T-helper 1 cell (primary cell): ENCODE measurements around the gene SH3BP1.
A peak's percentile ranks its signal among the peaks of the same experiment; 100 is the strongest.

Experiments used
- DNase-seq, 5 donors: peaks; one replicate each; pipeline ENCODE4 v3.0.0-alpha.2; 2012 to 2020

The SH3BP1 gene

DNA sequence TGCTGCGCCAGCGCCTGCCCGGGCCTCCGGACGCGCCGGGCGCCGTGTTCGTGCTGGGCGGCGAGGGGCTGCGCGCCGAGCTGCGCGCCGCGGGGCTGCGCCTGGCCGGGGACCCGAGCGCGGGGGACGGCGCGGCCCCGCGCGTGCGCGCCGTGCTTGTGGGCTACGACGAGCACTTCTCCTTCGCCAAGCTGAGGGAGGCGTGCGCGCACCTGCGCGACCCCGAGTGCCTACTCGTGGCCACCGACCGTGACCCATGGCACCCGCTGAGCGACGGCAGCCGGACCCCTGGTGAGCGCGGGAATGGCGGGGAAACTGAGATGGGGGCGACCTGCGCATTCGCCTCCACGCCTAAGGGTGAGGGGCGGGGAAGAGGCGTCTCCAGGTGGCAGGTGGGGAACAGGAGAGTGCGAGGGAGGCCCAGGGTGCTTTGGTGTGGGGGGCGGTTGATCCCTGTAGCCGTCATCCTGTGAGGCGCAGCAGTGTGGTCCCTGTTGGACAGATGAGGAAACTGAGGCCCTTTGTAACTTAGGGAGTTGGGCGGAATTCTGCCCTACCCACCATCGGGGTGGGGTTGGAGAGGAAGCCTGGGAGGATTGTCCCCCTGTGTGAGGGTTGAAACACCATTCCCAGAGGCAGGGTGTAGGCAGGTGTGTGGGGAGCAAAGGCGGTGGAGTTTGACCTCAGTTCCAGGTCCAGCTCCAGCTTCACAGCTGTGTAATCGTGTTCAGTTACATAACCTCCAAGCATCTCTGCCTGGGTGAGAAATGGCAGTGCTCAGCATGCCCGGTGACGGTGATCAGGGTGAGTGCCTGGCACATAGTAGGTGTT, 19.8 kb downstream of the SH3BP1 start:
- DNase-seq = peak in 1 of 5 donors; percentile 20

DNA sequence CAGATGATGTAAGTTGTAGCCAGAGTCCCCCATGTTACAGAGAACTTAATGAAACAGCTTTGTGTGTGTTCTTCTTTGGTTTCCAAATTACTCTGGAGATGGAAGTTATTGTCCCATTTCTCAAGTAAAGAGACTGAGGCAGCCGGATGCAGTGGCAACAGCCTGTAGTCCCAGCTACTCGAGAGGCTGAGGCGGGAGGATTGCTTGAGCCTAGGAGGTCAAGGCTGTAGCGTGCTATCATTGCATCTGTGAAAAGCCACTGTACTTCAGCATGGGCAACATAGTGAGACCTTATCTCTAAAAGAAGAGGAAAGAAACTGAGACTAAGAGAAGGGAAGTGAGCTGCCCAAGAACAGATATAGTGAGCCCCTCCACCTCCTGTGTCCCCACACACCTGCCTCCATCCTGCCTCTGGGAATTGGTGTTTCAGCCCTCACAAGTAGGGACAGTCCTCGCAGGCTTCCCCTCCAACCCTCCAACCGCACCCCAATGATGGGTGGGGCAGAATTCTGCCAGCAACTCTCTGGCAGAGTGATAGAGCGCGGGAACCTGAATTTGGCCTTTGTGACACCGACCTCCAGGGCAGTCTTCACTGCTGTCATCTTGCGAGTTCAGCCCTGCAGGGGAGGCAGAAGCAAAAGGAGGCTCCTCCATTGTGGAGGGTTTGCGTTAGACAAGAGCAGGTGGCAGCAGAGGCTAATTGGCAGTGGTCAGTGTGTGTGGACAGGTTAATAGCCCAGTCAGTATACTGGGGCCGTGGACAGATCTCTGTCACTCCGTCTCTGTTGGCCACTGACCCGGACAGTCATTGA, 20.6 kb downstream of the SH3BP1 start:
- no peak for DNase-seq

DNA sequence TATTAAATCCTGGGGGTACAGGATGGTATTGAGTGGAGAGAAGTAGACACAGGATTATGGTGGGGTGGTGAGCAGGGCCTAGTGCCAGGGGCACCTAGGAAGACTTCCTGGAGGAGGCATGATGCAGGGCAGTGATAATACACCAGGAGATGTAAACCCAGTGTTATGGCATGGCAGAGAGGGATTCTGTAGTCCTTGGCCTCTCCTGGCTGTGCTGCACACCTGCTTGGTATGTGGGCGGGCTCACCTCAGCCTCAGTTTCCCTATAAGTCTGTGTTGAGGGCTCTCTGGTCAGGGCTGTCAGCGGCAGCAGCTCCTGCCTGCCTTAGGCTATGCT, 21.2 kb downstream of the SH3BP1 start:
- no peak for DNase-seq

DNA sequence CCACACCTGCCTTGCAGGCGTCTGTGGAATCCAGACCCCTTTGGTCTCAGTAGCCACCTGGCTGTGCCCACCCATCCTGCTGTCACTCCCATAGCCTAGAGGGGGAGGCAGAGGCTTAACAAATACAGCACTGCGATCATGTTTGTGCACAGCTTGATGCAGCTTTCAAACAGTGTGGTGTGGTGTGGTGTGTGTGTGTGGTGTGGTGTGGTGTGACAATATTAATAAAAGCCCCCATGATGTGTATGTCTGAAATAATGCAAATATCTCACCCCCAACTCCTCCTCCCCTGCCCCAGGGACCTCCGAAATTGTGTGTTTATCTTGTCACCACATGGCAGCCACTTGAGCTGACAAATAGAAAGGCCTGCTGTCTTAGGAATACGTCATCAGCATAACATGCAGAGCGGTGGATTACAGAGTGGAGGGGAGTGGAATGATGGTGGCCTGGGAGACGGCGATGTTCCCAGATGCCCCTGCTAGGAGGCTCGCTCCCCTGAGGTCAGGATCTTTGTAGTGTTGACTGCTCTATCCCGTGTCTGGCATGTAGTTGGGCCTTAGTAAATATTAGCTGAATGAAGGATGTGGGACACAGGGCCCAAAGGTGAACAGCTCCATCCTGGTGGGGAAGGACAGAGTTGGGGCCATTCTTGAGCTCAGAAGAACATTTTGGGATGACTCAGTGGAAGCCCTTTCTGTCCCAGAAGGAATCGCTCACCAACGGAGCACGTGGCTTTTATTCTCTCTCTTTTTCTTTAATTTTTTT, 21.9 kb downstream of the SH3BP1 start:
- DNase-seq = peak in 1 of 5 donors; percentile 21

DNA sequence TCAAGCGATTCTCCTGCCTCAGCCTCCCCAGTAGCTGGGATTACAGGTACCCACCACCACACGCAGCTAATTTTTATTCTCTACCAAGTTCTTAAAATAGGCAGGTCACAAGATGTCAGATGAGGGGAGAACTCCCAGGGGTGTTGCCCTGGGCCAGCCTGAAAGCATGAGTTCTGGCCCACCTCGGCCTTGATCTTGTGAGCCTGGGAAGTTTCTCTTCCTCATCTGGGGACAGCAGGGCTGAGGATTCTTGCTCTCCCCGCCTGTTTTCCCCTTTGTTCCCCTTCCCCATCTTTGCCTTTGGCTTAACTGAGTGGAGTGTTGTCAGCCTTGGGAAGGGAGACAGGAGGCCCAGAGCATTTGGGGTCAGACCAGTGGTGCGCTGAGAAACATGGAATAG, 22.6 kb downstream of the SH3BP1 start:
- DNase-seq = no peak

DNA sequence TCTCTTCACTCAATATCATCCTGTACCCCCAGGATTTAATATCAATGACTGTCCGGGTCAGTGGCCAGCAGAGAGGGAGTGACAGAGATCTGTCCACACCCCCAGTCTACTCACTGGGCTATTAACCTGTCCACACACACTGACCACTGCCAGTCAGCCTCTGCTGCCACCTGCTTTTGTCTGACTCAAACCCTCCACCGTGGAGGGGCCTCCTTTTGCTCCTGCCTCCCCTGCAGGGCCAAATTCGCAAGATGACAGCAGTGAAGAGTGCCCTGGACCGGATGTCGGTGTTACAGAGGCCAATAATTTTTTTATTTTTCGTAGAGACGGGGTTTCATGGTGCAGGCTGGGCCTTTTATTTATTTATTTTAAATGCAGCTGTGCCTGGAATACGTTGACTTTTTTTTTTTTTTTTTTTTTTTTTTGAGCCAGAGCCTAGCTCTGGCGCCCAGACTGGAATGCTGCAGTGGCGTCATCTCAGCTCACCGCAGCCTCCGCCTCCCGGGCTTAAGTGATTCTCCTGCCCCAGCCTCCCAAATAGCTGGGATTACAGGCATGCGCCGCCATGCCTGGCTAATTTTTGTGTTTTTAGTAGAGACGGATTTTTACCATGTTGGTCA, 24.2 kb downstream of the SH3BP1 start:
- no peak for DNase-seq

DNA sequence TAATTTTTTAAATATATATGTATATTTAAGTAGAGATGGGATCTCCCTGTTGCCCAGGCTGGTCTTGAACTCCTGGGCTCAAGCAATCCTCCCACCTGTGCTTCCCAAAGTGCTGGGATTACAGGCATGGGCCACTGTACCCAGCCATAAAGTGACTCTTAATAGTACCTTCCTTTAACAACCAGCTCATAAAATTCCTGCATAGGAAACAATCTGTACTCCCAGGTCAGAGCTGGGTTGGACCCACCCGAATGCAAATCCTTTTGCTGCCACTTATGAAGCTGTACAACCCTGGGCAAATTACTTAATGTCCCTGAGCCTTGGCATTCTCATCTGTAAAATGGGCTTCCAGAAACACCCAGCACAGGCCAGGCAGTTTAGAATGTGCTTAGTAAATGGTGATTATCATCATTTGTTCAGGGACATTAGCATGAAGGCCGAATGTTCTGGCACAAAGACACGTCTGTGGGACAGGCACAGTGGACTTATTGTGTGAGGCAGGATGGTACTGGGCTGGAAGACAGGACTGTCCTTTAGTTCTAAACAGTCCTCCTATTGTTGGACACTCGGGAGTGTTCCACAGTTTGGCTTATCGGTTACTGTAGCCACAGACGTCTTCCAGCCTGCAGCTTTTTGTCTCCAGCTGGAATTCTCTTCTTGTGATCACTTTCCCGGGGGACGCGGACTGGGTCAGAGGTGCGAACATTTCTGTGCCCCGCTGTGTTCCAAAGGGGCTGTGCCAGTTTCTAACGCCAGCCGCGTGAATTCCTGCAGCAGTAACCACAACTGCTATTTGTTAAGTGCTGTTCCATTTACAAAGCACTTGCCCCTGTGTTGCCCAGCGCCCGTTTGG, 25.0 kb downstream of the SH3BP1 start:
- DNase-seq = no peak

DNA sequence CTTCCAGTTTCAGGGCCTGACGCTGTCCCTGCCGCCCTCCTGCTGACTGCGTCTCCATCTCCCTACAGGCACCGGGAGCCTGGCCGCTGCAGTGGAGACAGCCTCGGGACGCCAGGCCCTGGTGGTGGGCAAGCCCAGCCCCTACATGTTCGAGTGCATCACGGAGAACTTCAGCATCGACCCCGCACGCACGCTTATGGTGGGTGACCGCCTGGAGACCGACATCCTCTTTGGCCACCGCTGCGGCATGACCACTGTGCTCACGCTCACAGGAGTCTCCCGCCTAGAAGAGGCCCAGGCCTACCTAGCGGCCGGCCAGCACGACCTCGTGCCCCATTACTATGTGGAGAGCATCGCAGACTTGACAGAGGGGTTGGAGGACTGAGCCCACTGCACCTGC, 26.0 kb downstream of the SH3BP1 start:
- no peak for DNase-seq

DNA sequence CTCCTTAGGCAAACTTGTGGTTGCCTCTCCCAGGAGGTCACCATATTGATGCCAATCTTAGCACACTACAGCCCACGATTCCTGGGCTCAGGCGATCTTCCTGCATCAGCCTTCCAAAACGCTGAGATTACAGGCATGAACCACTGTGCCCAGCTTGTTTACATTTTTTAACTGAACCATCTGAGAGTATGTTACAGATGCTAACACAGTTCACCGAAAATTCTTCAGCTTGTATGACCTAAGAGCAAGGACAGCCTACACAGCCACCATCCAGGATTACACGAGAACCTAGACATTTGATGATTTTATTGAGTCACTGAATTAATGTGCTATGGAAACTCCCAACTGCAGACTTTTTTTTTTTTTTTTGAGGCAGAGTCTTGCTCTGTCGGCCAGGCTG, 30.1 kb downstream of the SH3BP1 start:
- no peak for DNase-seq

DNA sequence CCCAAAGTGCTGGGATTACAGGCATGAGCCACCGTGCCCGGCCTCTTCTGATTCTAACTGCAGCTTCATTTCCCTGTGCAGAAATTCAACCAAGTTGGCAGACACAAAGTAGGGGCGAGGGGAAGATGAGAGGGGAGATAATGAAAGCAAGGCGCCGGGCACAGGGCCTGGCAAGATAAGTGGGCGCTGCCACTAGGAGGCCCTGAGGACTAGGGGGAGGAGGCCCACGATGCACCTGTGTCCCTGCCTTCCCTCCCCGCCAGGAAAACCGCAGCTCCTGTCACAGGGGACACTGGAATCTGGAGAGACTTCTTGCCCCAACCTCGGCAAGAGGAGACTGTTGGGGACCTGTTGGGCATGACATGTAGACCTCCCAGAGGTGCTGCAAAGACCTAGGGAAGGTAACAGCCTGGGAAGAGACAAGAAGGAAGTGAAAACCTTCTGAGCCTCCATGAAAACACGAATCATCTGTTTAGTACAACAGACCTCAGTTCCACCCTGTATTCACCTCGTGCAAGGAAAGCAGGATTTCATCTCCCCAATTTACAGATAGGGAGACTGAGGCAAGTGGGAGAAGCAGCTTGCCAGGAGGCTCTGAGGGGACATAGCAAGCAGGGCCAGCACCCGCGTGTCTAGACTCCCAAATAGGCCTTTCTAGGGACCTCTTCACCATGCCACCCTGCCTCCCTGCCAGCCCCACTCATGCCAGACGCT, 32.9 kb downstream of the SH3BP1 start:
- DNase-seq = peak in 2 of 5 donors; percentile 33 to 41

DNA sequence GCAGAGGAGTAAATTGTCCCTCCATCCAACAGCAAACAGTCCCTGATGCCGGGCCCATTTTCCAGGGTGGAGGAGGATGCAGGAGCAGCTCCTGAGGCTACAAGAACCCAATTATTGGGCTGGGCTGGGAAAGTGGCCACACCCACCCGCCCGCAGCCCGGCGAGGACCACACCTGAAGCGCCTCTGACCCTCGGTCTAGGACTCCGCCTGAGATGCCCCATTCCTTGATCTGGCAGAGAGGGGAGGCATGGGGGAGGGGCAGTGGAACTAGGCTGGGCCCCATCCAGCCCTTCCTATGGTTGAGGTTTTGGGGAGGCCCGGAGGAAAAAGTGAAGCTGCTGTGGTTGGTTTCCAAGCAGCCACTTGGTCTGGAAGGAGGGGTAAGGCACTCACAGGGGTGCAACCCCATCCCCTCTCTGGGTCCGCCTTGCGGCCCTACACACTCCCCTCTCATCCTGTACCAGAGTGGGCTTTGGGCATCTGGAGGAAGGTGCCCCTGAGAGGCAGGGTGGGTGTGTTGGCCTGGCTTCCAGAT, 33.5 kb downstream of the SH3BP1 start:
- DNase-seq = no peak

DNA sequence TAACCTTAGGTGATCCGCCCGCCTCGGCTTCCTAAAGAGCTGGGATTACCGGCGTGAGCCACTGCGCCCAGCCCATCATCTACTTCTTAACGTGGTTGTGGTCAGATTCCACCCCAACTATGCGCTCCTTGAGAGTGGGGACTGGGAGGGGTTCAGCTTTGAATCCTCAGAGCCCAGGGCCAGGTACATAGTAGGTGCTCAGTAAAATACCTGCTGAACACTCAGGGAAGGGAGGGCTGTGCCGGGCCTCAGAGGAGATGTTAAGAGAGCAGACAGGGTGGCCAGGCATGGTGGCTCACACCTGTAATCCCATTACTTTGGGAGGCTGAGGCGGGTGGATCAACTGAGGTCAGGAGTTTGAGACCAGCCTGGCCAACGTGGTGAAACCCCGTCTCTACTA, 34.8 kb downstream of the SH3BP1 start:
- no peak for DNase-seq

DNA sequence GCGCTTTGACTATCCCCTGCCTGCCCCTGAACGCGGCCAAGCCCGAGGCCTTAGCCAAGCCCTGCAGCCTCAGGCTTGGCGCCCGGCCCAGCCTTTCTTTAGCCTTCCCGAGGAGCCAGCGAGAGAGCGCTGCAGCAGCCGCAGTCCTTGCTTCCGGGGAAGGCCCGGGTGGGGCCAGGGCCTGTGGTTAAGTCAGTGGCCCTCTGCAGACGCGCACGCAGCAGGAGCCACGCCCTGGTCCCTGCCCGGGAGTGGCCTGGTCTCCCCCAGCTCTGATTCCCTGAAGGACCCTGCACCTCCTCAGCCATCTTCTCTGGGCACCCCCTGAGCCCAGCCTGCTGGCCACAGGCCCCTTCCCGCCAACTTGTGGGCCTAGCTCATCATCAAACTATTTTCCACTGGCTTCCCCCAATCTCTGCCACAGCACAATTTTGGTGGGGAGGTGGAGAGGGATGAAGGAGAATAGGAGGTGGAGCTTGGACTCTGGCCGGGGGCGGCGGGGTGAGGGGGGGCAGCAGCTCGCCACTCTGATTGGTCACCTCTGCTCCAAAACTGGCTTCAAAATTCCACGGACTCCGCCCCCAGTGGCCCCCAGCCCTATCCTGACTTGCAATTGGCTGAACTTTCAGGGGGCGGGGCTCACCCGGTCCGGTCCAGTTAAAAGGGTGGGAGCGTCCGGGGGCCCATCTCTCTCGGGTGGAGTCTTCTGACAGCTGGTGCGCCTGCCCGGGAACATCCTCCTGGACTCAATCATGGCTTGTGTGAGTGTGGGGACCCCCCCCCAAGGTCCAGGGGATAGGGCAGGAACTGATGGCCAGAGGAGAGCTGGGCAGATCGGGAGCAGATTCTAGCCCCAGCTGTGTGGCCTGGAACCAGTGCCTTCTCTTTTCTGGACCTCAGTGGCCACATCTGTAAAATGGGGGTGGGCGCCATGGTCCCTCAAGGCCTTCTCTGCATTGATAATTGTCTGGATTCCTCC, 35.8 kb downstream of the SH3BP1 start, which contains the start of gene LGALS1:
Gene LGALS1, plus strand, starts transcription at position 686 of the 979 bp plus-strand sequence. Its CDS starts 67 bp downstream, at position 753.
- DNase-seq = peak; percentile 40 to 88 (median 53)

DNA sequence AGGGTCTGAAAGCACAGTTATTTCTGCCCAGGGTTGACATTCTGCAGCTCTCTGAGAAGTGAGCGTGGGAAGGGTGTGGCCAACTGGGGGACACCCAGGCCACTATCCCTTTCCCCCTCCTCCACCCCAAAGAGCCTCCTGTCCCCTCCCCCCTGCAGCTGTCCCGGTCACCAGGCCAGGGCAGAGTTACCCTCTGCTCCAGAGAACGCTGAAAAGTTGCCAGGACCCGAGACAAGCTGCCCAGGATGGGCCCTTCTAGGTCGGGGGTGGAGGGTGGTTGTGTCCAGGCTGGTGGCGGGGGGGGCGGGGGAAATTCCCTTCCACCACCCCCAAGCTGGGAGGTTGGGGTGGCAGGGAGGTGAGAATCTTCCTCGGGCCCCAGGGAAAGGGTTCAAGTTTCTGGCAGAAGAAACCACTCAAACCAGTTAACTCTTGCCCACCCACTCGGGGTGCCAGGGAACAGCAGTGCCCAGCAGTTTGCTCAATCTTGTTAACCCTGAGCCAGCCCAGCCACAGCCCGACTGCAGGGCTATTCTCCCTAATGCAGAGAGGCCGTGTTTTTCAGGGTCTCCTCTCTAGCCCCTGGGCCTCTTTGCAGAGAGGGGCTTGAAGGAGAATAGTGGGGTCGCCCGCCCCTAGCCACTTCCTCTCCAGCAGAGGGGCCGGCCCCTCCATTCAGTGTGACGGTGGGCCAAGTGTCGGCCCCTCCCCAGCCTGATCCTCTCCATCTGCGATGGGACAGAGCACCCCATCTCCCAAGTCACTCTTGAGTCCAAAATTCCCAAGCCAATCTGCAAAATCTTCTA, 36.7 kb downstream of the SH3BP1 start:
- DNase-seq = peak in 2 of 5 donors; percentile 23 to 33

DNA sequence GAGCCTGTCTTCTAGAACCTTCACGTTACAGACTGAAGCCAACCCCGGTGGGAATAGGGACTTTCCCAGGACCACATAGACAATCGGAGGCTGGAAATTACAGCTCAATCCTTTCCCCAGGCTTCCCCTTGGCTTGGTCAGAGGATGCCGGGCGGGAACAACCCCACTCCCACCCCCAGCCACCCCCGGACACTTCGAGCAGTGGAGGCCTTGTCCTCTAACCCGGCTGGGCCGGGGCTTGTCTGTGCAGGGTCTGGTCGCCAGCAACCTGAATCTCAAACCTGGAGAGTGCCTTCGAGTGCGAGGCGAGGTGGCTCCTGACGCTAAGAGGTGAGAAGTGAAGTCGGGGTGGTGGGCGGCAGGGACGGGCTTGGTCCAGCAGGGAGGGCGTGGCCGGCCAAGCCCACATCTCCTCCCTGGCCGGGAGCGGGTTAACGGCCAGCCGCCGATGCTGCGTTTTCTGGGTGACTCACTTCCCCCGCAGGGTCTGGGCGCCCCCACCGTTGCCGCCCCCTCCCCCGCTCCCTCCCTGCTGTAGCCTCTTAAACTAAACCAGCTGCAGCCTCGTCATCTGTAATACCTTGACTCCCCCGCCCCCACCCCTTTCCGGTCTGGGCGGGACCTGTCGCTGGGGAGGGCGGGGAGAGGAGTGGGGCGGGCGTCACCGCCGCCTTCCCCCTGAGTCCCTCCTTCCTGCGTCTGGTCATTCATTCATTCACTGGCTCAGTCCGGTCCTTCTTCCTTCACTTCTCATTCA, 37.4 kb downstream of the SH3BP1 start:
- peak; percentile 86 to 95 (median 90) for DNase-seq

DNA sequence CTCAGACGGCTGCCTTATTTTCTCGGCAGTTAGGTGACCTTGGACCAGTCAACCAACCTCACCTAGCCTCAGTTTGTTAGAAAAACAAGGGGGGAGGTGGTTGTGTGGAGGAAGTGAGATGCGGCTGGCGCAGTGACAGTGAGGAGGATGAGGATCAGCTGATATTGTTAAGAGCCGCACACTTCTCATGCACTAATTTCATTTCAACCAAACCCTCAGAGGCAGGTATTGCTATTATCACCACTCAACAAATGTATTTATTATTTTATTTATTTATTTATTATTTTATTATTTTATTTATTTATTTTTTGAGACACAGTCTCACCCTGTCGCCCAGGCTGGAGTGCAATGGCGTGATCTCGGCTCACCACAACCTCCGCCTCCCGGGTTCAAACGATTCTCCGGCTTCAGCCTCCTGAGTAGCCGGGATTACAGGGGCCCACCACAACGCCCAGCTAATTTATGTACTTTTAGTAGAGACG, 38.1 kb downstream of the SH3BP1 start:
- DNase-seq = no peak

DNA sequence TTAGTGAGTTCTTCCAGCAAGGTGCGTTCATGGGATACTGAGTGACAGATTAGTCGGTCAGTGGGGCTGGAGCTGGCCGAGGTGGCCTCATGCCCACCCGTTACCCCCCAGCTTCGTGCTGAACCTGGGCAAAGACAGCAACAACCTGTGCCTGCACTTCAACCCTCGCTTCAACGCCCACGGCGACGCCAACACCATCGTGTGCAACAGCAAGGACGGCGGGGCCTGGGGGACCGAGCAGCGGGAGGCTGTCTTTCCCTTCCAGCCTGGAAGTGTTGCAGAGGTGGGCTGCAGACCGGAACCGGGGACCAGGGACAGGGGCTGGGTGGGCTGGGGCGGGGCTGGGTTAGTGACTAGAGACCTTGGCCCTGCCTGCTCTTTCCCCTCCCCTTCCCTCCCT, 38.9 kb downstream of the SH3BP1 start:
- DNase-seq = no peak

DNA sequence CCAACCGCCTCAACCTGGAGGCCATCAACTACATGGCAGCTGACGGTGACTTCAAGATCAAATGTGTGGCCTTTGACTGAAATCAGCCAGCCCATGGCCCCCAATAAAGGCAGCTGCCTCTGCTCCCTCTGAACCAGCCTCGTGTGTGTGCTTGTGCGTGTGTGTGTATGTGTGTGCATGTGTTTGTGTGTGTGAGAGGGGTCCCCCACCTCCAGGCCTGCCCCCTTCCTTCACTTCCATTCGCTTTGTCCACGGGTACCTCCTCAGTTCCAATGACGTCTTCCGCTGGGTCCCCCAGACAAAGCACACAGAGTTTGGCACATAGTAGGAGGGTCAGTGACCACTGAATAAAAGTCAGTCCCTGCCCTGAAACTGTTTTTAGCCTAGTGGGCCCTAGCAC, 40.2 kb downstream of the SH3BP1 start:
- DNase-seq = no peak
